Activated CD8-positive, alpha-beta T cell treated with anti-CD3 and anti-CD28 coated beads, Interleukin-2, amount 10 ng/mL, durations not matched to agents 7 days and 5 days (primary cell): Measurements from ENCODE around the gene FYN. TPM values are rescaled to one million over a fixed set of nuclear protein-coding genes. Genes with fewer than 3 reads are reported as not detected.

Source experiments
- ATAC-seq: fragments of 150-1000 bp; cut with Tn5 transposase; one replicate; pipeline ENCODE4 v1.10.0; 2021; ENCODE audit warnings: moderate library complexity
- CTCF ChIA-PET: fragments of 350-600 bp; sonication (Branson Sonifier 250); formaldehyde crosslinking; loops from one replicate; lab custom pipeline; 2021; ENCODE audit warnings: antibody characterized with exemption; lab: Charles Lee
- POLR2A ChIA-PET: fragments of 350-600 bp; sonication (Branson Sonifier 250); formaldehyde crosslinking; loops from one replicate; lab custom pipeline; 2021; ENCODE audit warnings: antibody characterized with exemption; lab: Charles Lee
- DNase-seq: peaks from one replicate; pipeline ENCODE4 v3.0.0-alpha.2; 2020
- H3K27ac Mint-ChIP-seq: one replicate; pipeline ENCODE4 v1.8.0; 2021; ENCODE audit warnings: mild to moderate bottlenecking, mixed read lengths
- H3K27me3 Mint-ChIP-seq: one replicate; pipeline ENCODE4 v1.8.0; 2021; ENCODE audit warnings: low read depth, mixed read lengths
- H3K36me3 Mint-ChIP-seq: one replicate; pipeline ENCODE4 v1.8.0; 2021; ENCODE audit warnings: low read depth, mixed read lengths
- H3K4me1 Mint-ChIP-seq: one replicate; pipeline ENCODE4 v1.8.0; 2021; ENCODE audit warnings: low read depth, mixed read lengths
- H3K4me3 Mint-ChIP-seq: one replicate; pipeline ENCODE4 v1.8.0; 2021; ENCODE audit warnings: mild to moderate bottlenecking, mixed read lengths
- H3K9me3 Mint-ChIP-seq: one replicate; pipeline ENCODE4 v1.8.0; 2022; ENCODE audit warnings: mixed read lengths; ENCODE audit not compliant: insufficient read depth
- total RNA-seq, 2 experiments: library from RNA; stranded (reverse); gene quantifications; one replicate each; pipeline ENCODE4 v1.2.3, GENCODE V29; 2021

Gene FYN
- total RNA-seq, 2 experiments from 2014 or later, result 148 to 154 TPM

DNA sequence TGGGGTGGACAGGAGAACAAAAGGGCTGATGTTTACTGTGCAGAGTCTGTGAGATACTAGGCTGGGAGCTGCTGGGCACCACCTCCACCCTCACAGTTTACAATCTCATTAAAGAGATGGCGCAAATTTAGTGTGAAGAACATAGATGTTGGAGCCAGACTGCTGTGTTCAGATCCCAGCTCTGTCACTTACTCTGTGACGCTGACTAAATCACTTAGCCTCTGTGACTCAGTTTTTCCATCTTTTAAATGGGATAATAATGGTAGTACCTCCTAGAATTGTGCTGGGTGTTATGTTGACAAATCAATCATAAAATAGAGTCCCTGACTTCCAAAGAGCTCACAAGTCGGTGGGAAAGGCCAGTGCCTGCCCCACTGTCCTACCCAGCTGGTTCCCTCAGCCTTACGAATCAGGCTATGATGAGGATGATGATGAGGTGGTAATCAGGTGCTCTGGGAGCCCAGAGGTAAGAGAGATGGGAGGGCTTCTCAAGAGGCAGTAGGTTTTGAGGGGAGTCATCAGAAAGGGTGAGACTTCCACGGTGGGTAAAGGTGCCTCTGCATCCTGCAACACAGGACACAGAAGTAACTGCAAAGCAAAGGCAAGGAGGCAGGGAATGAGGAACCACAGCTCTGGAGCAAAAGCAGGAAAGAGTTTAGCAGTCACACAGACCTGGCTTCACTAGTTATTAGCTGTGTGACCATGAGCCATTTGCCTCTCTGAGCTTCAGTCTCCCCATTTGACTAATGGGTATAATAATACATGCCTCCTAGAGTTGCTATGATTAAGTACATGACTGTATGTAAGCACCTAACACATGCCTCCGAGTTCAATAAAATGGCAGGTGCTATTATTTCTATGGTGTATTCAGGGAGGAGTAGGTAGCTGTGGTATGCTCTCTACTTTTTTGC, 8.9 kb downstream of the FYN start:
- H3K36me3 Mint-ChIP-seq, result peaks cover 34% of the 10 kb centered on the region
- H3K27me3 Mint-ChIP-seq, result no peaks in the 10 kb centered on the region
- ChIA-PET CTCF (interaction anchor here (0.8 to 1.6 kb wide), 5 partner anchors 24 to 179 kb away, joined by 3 to 5 read pairs (median 3); no protein-coding TSS in a partner anchor), POLR2A (interaction anchor here (1.1 to 1.5 kb wide), 4 partner anchors 16 to 152 kb away, joined by 3 read pairs; no protein-coding TSS in a partner anchor)
- H3K4me3 Mint-ChIP-seq, result no peak overlapping the region
- ATAC-seq (peak; percentile 14), DNase-seq (peak; percentile 21)
- peak overlapping the region; percentile 70 for H3K27ac Mint-ChIP-seq
- no peaks in the 10 kb centered on the region for H3K9me3 Mint-ChIP-seq
- H3K4me1 Mint-ChIP-seq, result peaks cover 88% of the 10 kb centered on the region

DNA sequence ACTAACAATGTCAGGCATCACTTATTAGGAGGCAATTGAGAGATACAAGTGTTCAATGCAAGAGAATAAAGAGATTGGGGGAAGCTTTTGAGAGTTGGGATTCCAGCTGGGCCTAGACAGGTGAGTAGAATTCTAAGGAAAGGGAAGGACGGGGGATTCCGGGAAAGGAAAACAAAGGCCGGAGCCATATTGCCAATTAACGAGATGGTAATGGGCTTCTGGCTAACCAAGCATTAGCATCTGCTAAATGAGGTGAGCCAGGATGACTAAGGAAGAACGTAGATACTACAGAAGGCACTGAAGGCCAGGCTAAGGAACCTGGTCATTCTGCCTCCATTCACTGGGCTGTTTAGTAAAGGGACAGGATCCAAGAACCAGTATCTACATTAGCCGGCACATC, 10.5 kb downstream of the FYN start:
- ATAC-seq, result no peak
- no peak for DNase-seq
- H3K27me3 Mint-ChIP-seq, result no peaks in the 10 kb centered on the region
- peaks cover 31% of the 10 kb centered on the region for H3K36me3 Mint-ChIP-seq
- no peak overlapping the region for H3K27ac Mint-ChIP-seq
- CTCF ChIA-PET, result interaction anchor here (0.9 to 2.7 kb wide), 4 partner anchors 15 to 153 kb away, joined by 3 to 10 read pairs (median 6); no protein-coding TSS in a partner anchor
- no peaks in the 10 kb centered on the region for H3K9me3 Mint-ChIP-seq
- H3K4me1 Mint-ChIP-seq, result peaks cover 92% of the 10 kb centered on the region
- no peak overlapping the region for H3K4me3 Mint-ChIP-seq
- POLR2A ChIA-PET, result interaction anchor here (1.5 kb wide), 1 partner anchor 9 kb away, joined by 4 read pairs; no protein-coding TSS in a partner anchor

DNA sequence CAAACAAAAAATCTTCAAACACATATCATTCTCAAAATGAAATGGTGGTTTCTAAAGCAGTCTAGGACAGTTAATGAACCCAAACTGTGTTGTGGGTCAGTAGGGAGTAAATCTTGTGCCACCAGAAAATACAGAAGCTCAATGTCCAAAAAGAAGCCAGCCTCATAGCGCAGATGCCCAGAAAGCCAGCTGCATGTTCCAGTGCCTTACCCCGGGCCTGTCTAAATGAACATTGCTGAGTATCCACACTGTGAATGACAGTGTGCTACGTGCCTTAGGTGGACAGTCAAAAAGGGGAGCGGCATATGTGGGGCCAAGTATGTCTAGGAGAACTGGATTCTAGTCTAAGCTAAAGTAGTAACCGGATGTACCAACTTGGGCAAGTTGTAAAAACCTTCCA, 10.9 kb downstream of the FYN start:
- ChIA-PET CTCF (interaction anchor here (0.9 to 2.7 kb wide), 4 partner anchors 15 to 152 kb away, joined by 3 to 10 read pairs (median 6); no protein-coding TSS in a partner anchor), POLR2A (interaction anchor here (1.5 kb wide), 1 partner anchor 10 kb away, joined by 4 read pairs; no protein-coding TSS in a partner anchor)
- ATAC-seq (no peak), DNase-seq (peak; percentile 15)
- Mint-ChIP-seq H3K4me1 (peaks cover 92% of the 10 kb centered on the region), H3K27ac (no peak overlapping the region), H3K36me3 (peaks cover 27% of the 10 kb centered on the region), H3K4me3 (no peak overlapping the region), H3K27me3 (no peaks in the 10 kb centered on the region), H3K9me3 (no peaks in the 10 kb centered on the region)

DNA sequence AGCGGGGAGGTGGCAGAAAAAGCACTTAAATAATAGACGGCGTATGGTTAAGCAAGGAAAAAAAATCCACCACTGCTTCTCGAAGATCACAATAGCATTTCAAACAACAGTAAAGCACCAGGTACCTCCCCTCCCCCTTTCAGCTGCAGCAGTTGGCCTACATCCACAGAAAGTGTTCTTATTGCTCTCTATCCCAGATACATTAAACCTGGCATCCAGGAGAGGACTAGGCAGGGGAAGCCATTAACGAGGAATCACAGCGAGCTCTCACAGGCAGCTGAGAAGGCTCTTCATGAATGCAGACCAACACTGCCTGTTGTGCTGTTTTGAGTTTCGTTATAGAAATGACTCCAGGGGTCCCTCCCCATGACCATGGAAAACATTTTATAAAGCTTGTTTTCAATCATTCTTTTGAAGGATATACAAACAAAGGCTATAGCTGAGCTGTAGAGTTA, 11.8 kb downstream of the FYN start:
- ATAC-seq (no peak), DNase-seq (peak; percentile 19)
- H3K36me3 Mint-ChIP-seq, result peaks cover 29% of the 10 kb centered on the region
- ChIA-PET CTCF (interaction anchor here (1.1 to 2.7 kb wide), 4 partner anchors 14 to 151 kb away, joined by 3 to 10 read pairs (median 6); no protein-coding TSS in a partner anchor), POLR2A (interaction anchor here (0.6 to 1.5 kb wide), 3 partner anchors 11 to 21 kb away, joined by 3 to 4 read pairs (median 4); partner anchors contain the start of gene FYN)
- H3K27me3 Mint-ChIP-seq, result no peaks in the 10 kb centered on the region
- no peak overlapping the region for H3K27ac Mint-ChIP-seq
- H3K4me1 Mint-ChIP-seq, result peaks cover 94% of the 10 kb centered on the region
- H3K9me3 Mint-ChIP-seq, result no peaks in the 10 kb centered on the region
- H3K4me3 Mint-ChIP-seq, result no peak overlapping the region

DNA sequence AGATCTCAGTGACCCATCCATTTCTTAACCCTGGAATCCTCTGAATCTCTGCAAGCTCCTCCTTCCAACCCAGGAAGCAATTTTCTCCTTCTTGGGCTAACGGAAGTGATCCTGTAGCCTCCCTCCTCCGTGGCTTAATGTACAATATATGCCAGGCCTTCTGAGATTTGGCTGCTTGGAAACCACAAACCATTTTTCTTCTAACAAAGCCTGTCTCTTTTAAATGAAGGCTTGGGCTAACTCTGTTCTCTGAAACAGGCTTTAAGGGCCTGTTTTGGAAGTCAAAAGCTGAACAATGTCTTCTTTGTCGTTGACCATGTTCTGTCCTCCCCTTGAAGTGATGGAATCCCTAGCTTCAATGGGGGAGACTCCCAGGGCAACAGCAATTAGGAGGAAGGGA, 14.9 kb downstream of the FYN start:
- POLR2A ChIA-PET, result no interaction called here
- H3K27me3 Mint-ChIP-seq, result no peaks in the 10 kb centered on the region
- H3K27ac Mint-ChIP-seq, result peak overlapping the region; percentile 67
- DNase-seq (no peak), ATAC-seq (peak; percentile 10)
- no peak overlapping the region for H3K4me3 Mint-ChIP-seq
- H3K4me1 Mint-ChIP-seq, result peaks cover 85% of the 10 kb centered on the region
- H3K36me3 Mint-ChIP-seq, result peaks cover 35% of the 10 kb centered on the region
- H3K9me3 Mint-ChIP-seq, result no peaks in the 10 kb centered on the region
- CTCF ChIA-PET, result interaction anchor here (0.8 to 2.6 kb wide), 3 partner anchors 9 to 148 kb away, joined by 3 to 13 read pairs (median 3); no protein-coding TSS in a partner anchor

DNA sequence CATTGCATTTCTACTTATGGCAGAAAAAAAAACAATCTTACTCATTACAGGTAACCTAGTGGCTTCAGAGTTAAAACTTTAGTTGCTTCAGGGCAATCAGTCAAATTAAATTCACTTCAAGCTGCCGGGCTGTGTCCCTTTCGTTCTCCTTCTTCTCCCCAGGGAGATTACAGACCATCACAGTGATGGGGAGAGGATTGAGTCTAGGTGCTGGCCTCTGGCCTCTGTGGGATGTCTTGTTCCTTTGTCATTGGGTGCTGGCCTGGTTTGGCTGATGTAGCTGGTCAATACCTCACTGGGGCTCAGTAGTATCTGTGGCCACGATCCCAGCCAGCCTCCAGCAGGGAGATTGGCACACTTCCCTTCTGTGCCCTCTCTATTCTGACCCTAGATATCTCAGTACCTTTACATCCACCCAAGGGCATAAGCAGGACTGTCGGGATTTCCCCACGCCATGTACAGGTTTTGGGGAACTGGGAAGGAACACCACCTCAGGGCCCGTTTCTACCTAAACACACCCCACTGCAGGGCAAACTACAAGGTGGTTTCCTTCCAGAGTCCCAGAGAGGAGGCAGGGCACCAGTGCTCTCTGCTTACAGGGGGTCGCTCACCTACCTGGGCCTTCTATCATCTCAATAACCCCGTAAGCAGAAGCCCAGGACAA, 15.4 kb downstream of the FYN start:
- Mint-ChIP-seq H3K9me3 (no peaks in the 10 kb centered on the region), H3K27ac (peak overlapping the region; percentile 67), H3K36me3 (peaks cover 40% of the 10 kb centered on the region), H3K4me1 (peaks cover 87% of the 10 kb centered on the region), H3K4me3 (no peak overlapping the region), H3K27me3 (no peaks in the 10 kb centered on the region)
- peak; percentile 30 for ATAC-seq
- ChIA-PET CTCF (interaction anchor here (1.7 to 2.6 kb wide), 2 partner anchors 11 to 148 kb away, joined by 3 to 13 read pairs; no protein-coding TSS in a partner anchor), POLR2A (no interaction called here)
- DNase-seq, result peak; percentile 18

DNA sequence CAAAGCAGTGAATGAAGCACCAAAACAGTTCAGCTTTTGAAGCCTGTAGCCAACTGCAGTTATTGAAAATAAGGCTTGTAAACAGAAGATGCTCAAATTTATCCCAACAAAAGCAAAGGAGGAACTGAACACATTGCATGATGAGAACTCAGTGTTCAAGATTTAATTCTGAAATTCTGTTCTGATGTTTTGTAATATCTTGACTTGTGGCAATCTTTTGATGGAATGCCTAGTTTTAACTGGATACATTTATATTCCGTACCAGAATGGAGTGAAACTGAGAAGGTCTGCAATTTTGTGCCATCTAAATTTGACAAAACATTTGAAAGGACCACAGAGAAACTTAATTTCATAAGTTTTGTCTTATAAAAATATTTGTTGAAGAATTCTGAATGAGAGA, 17.5 kb downstream of the FYN start:
- no peak overlapping the region for H3K27ac Mint-ChIP-seq
- DNase-seq (no peak), ATAC-seq (no peak)
- ChIA-PET POLR2A (no interaction called here), CTCF (interaction anchor here (0.9 to 2.2 kb wide), 2 partner anchors 8 to 12 kb away, joined by 3 to 8 read pairs; no protein-coding TSS in a partner anchor)
- H3K9me3 Mint-ChIP-seq, result no peaks in the 10 kb centered on the region
- peaks cover 37% of the 10 kb centered on the region for H3K36me3 Mint-ChIP-seq
- H3K27me3 Mint-ChIP-seq, result no peaks in the 10 kb centered on the region
- no peak overlapping the region for H3K4me3 Mint-ChIP-seq
- H3K4me1 Mint-ChIP-seq, result peaks cover 86% of the 10 kb centered on the region

DNA sequence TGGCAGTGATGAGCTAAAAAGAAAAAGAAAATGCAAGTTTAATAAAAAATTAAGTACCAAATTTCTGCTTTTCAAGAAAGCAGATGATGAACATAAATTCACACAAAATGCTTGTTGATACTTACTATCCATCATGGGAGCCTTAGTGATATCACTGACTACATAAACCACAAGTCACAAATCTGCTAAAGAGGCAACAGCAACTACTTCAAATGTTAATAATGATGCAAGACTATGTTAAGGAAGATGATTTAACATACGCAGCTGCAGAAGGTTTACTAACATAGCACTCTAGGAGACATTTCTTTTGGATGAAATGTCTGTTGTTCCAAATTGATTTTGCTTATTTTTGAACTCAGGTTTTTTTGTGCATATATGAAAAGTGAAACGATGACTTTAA, 18.6 kb downstream of the FYN start:
- H3K9me3 Mint-ChIP-seq, result no peaks in the 10 kb centered on the region
- no peak overlapping the region for H3K27ac Mint-ChIP-seq
- H3K4me1 Mint-ChIP-seq, result peaks cover 86% of the 10 kb centered on the region
- DNase-seq, result no peak
- no peak overlapping the region for H3K4me3 Mint-ChIP-seq
- ATAC-seq, result no peak
- peaks cover 42% of the 10 kb centered on the region for H3K36me3 Mint-ChIP-seq
- ChIA-PET POLR2A (no interaction called here), CTCF (interaction anchor here (1.1 to 2.5 kb wide), 5 partner anchors 9 to 83 kb away, joined by 3 to 9 read pairs (median 7); no protein-coding TSS in a partner anchor)
- H3K27me3 Mint-ChIP-seq, result no peaks in the 10 kb centered on the region

DNA sequence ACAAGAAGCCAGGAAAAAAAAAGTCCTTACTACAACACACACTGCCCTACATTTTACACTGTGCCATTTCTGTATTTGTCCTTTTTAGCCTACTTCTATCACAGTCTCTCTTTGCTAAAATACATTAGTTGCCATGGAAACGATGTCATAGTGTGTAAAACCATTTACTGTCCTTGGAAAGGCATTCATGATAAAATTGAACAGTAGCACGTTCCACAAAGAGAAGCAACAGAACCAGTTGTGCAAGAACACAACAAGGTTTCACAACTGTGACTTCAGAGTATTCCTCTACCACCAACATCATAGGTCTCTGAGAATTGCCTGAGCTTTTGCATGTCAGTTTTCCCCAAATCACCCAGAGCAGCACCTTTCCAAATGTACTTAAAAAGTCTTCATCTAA, 20.5 kb downstream of the FYN start:
- Mint-ChIP-seq H3K4me1 (peaks cover 75% of the 10 kb centered on the region), H3K9me3 (no peaks in the 10 kb centered on the region), H3K4me3 (no peak overlapping the region), H3K36me3 (peaks cover 39% of the 10 kb centered on the region), H3K27ac (no peak overlapping the region), H3K27me3 (no peaks in the 10 kb centered on the region)
- CTCF ChIA-PET, result interaction anchor here (1.0 to 2.5 kb wide), 4 partner anchors 15 to 142 kb away, joined by 3 to 9 read pairs (median 3); no protein-coding TSS in a partner anchor
- ATAC-seq, result no peak
- POLR2A ChIA-PET, result no interaction called here
- DNase-seq, result no peak

DNA sequence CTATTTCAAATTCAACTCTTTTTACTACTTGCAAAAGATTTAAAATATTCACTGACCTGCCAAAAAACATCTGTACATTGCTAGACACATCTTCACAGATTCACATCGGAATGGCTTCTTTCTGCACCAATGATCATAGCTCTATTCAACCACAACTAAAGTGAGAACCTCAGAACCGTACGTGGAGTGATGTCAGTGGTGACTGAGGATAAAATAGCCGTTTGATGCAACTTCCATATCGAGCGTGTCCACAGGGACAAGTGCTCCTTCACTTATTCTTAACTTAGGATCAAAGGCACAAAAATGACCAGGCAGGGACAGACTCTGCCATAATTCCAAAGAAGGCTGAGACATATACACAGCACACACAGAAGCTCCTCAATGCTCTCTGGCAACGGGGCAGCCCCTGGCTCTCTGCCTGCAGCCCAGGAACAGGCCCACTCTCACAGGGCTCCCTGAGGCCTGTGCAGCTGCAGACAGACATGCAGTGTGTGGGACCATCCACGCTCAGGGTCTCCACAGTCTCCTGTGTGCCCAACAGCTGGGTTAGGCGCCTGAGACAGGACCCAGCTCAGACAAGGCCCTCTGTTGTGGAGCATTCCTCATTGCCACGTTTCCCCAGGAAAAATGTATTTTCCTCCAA, 22.8 kb downstream of the FYN start:
- H3K4me3 Mint-ChIP-seq, result no peak overlapping the region
- POLR2A ChIA-PET, result no interaction called here

More for the DNA sequence above, 22.8 kb downstream of the FYN start:
- no peaks in the 10 kb centered on the region for H3K9me3 Mint-ChIP-seq
- H3K36me3 Mint-ChIP-seq, result peaks cover 51% of the 10 kb centered on the region
- peaks cover 55% of the 10 kb centered on the region for H3K4me1 Mint-ChIP-seq
- ATAC-seq (peak; percentile 10), DNase-seq (peak; percentile 22)
- peak overlapping the region; percentile 53 for H3K27ac Mint-ChIP-seq
- H3K27me3 Mint-ChIP-seq, result no peaks in the 10 kb centered on the region
- CTCF ChIA-PET, result interaction anchor here (0.6 to 1.2 kb wide), 8 partner anchors 12 to 193 kb away, joined by 3 to 5 read pairs (median 4); no protein-coding TSS in a partner anchor
